Tibial nerve (tissue), 3 donors: ENCODE data around the gene HOXA4.

Source experiments
- POLR2A ChIP-seq, 2 donors: fragments of 450-650 bp; IDR thresholded peaks; one replicate each; pipeline ENCODE4 v1.6.1; 2017; ENCODE audit warnings: antibody characterized with exemption in 2 of 2, mild to moderate bottlenecking in 2 of 2, moderate library complexity in 2 of 2
- TF ChIP-seq, protein P1 (sequence below), 5 experiments: fragments of 200-600 bp in 3 of 5; fragments of 450-650 bp in 2 of 5; sonication (generic) in 3 of 5; IDR thresholded peaks; one replicate each; pipeline ENCODE4 v1.5.1; 2016 to 2019; ENCODE audit warnings: antibody characterized with exemption in 5 of 5, mild to moderate bottlenecking in 3 of 5, moderate library complexity in 2 of 5

DNA sequence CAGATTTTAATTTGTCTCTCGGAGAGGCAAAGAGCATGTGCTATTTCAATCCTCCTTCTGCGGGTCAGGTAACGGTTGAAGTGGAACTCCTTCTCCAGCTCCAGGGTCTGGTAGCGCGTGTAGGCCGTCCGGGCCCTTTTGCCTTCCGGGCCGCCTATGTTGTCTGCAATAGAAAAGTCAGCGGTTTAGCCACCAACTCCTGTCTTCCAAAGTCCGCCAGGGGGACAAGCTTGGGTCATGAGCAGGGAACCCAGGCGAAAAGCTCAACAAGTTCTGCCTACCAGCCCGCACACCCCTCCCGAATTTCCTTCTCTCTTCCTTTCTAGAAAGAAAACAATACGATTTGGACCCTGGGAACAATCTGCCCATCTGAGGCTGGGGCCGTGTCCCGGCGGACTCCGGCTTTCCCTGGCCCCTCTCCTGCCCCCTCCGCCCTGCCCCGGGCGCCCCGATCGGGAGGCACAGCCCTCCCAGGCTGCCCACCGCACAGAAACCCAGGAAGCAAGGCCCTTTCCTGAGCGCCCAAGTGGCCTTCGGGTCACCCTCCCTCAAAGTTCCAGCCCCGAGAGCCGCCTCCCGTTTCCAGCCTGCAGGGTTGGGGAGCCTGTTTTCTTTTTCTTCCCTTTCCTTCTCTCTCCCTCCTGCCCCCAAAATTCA is 11.5 kb upstream of the HOXA4 start:
- TF ChIP-seq, protein P1, sequence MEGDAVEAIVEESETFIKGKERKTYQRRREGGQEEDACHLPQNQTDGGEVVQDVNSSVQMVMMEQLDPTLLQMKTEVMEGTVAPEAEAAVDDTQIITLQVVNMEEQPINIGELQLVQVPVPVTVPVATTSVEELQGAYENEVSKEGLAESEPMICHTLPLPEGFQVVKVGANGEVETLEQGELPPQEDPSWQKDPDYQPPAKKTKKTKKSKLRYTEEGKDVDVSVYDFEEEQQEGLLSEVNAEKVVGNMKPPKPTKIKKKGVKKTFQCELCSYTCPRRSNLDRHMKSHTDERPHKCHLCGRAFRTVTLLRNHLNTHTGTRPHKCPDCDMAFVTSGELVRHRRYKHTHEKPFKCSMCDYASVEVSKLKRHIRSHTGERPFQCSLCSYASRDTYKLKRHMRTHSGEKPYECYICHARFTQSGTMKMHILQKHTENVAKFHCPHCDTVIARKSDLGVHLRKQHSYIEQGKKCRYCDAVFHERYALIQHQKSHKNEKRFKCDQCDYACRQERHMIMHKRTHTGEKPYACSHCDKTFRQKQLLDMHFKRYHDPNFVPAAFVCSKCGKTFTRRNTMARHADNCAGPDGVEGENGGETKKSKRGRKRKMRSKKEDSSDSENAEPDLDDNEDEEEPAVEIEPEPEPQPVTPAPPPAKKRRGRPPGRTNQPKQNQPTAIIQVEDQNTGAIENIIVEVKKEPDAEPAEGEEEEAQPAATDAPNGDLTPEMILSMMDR (IDR thresholded peaks at IDR 0.05) = no peak
- no peak for TF ChIP-seq POLR2A (IDR thresholded peaks at IDR 0.05)
